Mesendoderm (in vitro differentiated cells): ENCODE results near the gene SNAPC3. TPM values are rescaled to one million over a fixed set of nuclear protein-coding genes. Genes with fewer than 3 reads are reported as not detected.

Source experiments
- DNase-seq: peaks from one replicate; pipeline ENCODE4 v3.0.0; 2013
- H2AK5ac ChIP-seq: 2 replicates; pipeline ENCODE4 v1.6.1; 2013; ENCODE audit warnings: low read length, inconsistent platforms
- H2BK120ac ChIP-seq: 2 replicates; pipeline ENCODE4 v1.6.1; 2013; ENCODE audit warnings: low read depth, mild to moderate bottlenecking, low read length, moderate library complexity, mixed read lengths
- H2BK15ac ChIP-seq: replicated peaks from 2 replicates; pipeline ENCODE4 v1.6.1; 2013; ENCODE audit warnings: low read depth, mild to moderate bottlenecking, moderate library complexity
- H2BK5ac ChIP-seq: 2 replicates; pipeline ENCODE4 v1.6.1; 2013; ENCODE audit warnings: low read length, inconsistent platforms
- H3K18ac ChIP-seq: 2 replicates; pipeline ENCODE4 v1.6.1; 2013; ENCODE audit warnings: mild to moderate bottlenecking, low read length, mixed read lengths
- H3K23ac ChIP-seq: one replicate; pipeline ENCODE4 v1.6.1; 2013; ENCODE audit warnings: low read length
- H3K27ac ChIP-seq: 2 replicates; pipeline ENCODE4 v1.5.1; 2013; ENCODE audit warnings: low read depth, mild to moderate bottlenecking, inconsistent platforms, low read length, moderate library complexity
- H3K27me3 ChIP-seq: 2 replicates; pipeline ENCODE4 v1.6.1; 2013; ENCODE audit warnings: low read length, control low read depth, mild to moderate bottlenecking, inconsistent platforms; ENCODE audit not compliant: insufficient read depth, poor library complexity
- H3K36me3 ChIP-seq: 2 replicates; pipeline ENCODE4 v1.6.1; 2013; ENCODE audit warnings: low read length, inconsistent platforms; ENCODE audit not compliant: control insufficient read depth, insufficient read depth
- H3K4ac ChIP-seq: one replicate; pipeline ENCODE4 v1.6.1; 2013; ENCODE audit warnings: low read depth, mild to moderate bottlenecking, low read length, moderate library complexity
- H3K4me1 ChIP-seq: 2 replicates; pipeline ENCODE4 v1.6.1; 2013; ENCODE audit warnings: low read depth, low read length, inconsistent platforms; ENCODE audit not compliant: control insufficient read depth
- H3K4me2 ChIP-seq: 2 replicates; pipeline ENCODE4 v1.6.1; 2013; ENCODE audit warnings: low read length
- H3K4me3 ChIP-seq: 2 replicates; pipeline ENCODE4 v1.5.1; 2013; ENCODE audit warnings: mild to moderate bottlenecking, low read length
- H3K56ac ChIP-seq: one replicate; pipeline ENCODE4 v1.6.1; 2013; ENCODE audit warnings: low read length
- H3K79me1 ChIP-seq: 2 replicates; pipeline ENCODE4 v1.6.1; 2013; ENCODE audit warnings: low read length, inconsistent platforms
- H3K79me2 ChIP-seq: 2 replicates; pipeline ENCODE4 v1.6.1; 2013; ENCODE audit warnings: mild to moderate bottlenecking, low read length; ENCODE audit not compliant: control insufficient read depth, insufficient read depth
- H3K9ac ChIP-seq: 2 replicates; pipeline ENCODE4 v1.6.1; 2013; ENCODE audit warnings: low read length, inconsistent platforms
- H4K5ac ChIP-seq: one replicate; pipeline ENCODE4 v1.6.1; 2013; ENCODE audit warnings: low read length
- H4K8ac ChIP-seq: one replicate; pipeline ENCODE4 v1.6.1; 2013; ENCODE audit warnings: low read depth, mild to moderate bottlenecking, control low read depth, low read length, moderate library complexity
- WGBS: extraction: QIAGEN DNeasy Blood & Tissue Kit; methylation state at CpG from one replicate; pipeline ENCODE4 v1.1.7; 2013; ENCODE audit warnings: low lambda C conversion rate, missing lambda C conversion rate; ENCODE audit not compliant: insufficient coverage; ENCODE audit errors: extremely low coverage; 5-methylcytosine and 5-hydroxymethylcytosine counted together
- polyA plus RNA-seq, 2 experiments: library from polyadenylated mRNA; stranded (reverse); fragments of 200-250 nt; gene quantifications; one replicate each; pipeline ENCODE4 v1.2.3, GENCODE V29; 2013

Gene SNAPC3
- polyA plus RNA-seq (2013, experiment 1 of 2): 27.4 TPM
- polyA plus RNA-seq (2013, experiment 2 of 2): 27.3 TPM

- no CpG with 5 or more reads among the region's 70 CpGs for WGBS
Observed at GRCh38 chr9:15422372-15423230, at the start of gene SNAPC3. Gene SNAPC3, plus strand, starts transcription at chr9:15422876. Its CDS starts 4 bp downstream, at chr9:15422880.

GRCh38 chr9:15373881-15374280, 48.8 kb upstream of the SNAPC3 start:
- Histone ChIP-seq H2AK5ac (no peak overlapping the region), H3K4me3 (no peak overlapping the region), H3K36me3 (no peaks in the 10 kb centered on the region), H4K8ac (no peak overlapping the region), H2BK15ac (no peak overlapping the region), H2BK5ac (no peak overlapping the region), H3K79me1 (no peaks in the 10 kb centered on the region), H3K18ac (no peak overlapping the region), H3K9ac (no peak overlapping the region), H3K4me1 (no peaks in the 10 kb centered on the region), H3K4me2 (no peak overlapping the region), H3K27ac (no peak overlapping the region), H4K5ac (no peak overlapping the region), H3K4ac (no peak overlapping the region), H3K23ac (no peak overlapping the region), H3K56ac (no peak overlapping the region), H2BK120ac (no peak overlapping the region), H3K79me2 (no peaks in the 10 kb centered on the region), H3K27me3 (no peaks in the 10 kb centered on the region)
- WGBS: no CpG with 5 or more reads among the region's 2 CpGs
- DNase-seq: no peak

More at GRCh38 chr9:15422372-15423230, at the start of gene SNAPC3:
- Histone ChIP-seq H3K4ac (peak within 1 kb of the TSS; percentile 91), H3K9ac (peak within 1 kb of the TSS; percentile 95), H3K79me2 (peaks cover 29% of the 10 kb centered on the region), H4K8ac (peak within 1 kb of the TSS; percentile 77), H3K4me1 (peaks cover 3% of the 10 kb centered on the region), H3K18ac (peak within 1 kb of the TSS; percentile 82), H3K79me1 (peaks cover 9% of the 10 kb centered on the region), H3K36me3 (peaks cover 3% of the 10 kb centered on the region), H3K27ac (peak within 1 kb of the TSS; percentile 45), H4K5ac (peak within 1 kb of the TSS; percentile 35), H3K4me2 (peak within 1 kb of the TSS; percentile 73), H3K23ac (peak within 1 kb of the TSS; percentile 26), H2BK15ac (no peak within 1 kb of the TSS), H3K27me3 (no peaks in the 10 kb centered on the region), H2BK120ac (no peak within 1 kb of the TSS), H2AK5ac (no peak within 1 kb of the TSS), H3K56ac (peak within 1 kb of the TSS; percentile 99), H2BK5ac (peak within 1 kb of the TSS; percentile 78), H3K4me3 (peak within 1 kb of the TSS; percentile 76)
- peak; percentile 98 for DNase-seq

GRCh38 chr9:15374310-15374709, 48.4 kb upstream of the SNAPC3 start:
- Histone ChIP-seq H3K4me2 (no peak overlapping the region), H2BK5ac (no peak overlapping the region), H2AK5ac (no peak overlapping the region), H3K4me1 (no peaks in the 10 kb centered on the region), H3K79me1 (no peaks in the 10 kb centered on the region), H2BK120ac (no peak overlapping the region), H3K27me3 (no peaks in the 10 kb centered on the region), H3K9ac (no peak overlapping the region), H4K8ac (no peak overlapping the region), H2BK15ac (no peak overlapping the region), H3K4ac (no peak overlapping the region), H3K4me3 (no peak overlapping the region), H3K27ac (no peak overlapping the region), H3K23ac (no peak overlapping the region), H3K79me2 (no peaks in the 10 kb centered on the region), H3K18ac (no peak overlapping the region), H3K36me3 (no peaks in the 10 kb centered on the region), H3K56ac (no peak overlapping the region), H4K5ac (no peak overlapping the region)
- no peak for DNase-seq
- no CpG with 5 or more reads among the region's 4 CpGs for whole genome bisulfite sequencing

DNA sequence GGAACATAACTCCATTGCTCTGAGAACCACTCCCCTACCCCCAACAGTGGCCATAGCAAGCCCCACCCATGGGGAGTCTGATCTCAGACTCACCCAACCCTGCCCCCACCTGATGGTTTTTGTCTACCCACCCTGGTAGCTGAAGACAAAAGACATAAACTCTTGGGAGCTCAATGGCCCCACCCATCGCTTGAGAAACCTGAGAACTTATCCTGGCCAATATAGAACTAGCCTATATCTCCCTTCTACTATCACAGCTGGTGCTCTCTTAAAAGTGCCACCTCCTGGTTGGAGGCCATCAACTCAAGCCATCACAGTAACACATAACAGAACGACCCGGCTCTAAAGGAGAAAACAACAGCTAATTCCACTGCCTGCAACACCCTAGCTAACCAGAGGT, 47.9 kb upstream of the SNAPC3 start:
- H3K79me2 ChIP-seq: no peaks in the 10 kb centered on the region
- peak; percentile 40 for DNase-seq
- H3K4me2 ChIP-seq: no peak overlapping the region
- no peak overlapping the region for H4K5ac ChIP-seq
- no peak overlapping the region for H2BK15ac ChIP-seq
- no peak overlapping the region for H3K9ac ChIP-seq
- H3K18ac ChIP-seq: no peak overlapping the region
- no CpG with 5 or more reads among the region's 3 CpGs for WGBS
- H2AK5ac ChIP-seq: no peak overlapping the region
- H3K4me1 ChIP-seq: no peaks in the 10 kb centered on the region
- no peak overlapping the region for H3K4me3 ChIP-seq
- H4K8ac ChIP-seq: no peak overlapping the region
- H2BK5ac ChIP-seq: no peak overlapping the region
- H3K27ac ChIP-seq: no peak overlapping the region
- H3K36me3 ChIP-seq: no peaks in the 10 kb centered on the region
- H3K4ac ChIP-seq: no peak overlapping the region
- H3K27me3 ChIP-seq: no peaks in the 10 kb centered on the region
- H2BK120ac ChIP-seq: no peak overlapping the region
- no peak overlapping the region for H3K23ac ChIP-seq
- no peak overlapping the region for H3K56ac ChIP-seq
- no peaks in the 10 kb centered on the region for H3K79me1 ChIP-seq

DNA sequence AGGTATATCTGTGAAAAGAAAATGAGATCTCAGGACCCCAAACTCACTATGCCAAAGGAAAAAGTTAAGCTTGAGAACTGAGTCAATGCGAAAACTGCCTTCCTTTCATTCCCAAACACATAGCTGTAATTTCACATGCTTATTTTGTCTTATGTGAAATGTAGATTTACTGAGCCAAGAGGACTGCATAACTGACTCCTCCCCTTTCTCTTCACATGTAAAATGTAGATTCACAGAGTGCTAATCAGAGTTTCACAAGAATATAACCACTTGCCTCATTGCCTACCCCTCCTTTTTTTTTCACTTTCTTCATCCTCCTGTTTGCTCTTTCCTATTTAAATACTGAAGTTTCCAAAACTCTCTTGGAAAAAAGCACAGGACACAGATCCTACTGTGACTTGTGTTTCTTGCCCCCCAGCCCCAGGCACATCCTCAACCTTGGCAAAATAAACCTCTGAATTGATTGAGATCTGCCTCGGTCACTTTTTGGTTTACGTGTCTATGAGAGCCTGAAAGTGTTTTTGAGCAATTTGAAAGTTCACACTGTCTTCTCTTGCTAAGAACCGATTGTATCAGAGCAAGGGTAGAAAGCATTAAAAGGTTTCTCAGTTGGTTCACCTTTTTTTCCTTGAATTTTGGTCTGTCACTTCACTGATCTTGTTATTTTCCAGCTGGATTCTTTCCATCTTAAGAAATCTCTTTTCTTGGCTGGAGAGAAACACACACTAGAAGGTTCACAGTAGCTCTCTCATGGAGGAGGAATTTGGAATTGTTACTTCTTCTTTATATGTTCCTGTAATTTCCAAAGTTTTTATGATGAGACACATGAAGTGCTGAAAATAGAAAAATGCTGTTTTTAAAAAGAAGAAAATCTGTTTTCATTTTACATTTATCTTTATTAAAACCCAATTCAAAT, 44.8 kb upstream of the SNAPC3 start:
- no peak overlapping the region for H3K23ac ChIP-seq
- H4K8ac ChIP-seq: no peak overlapping the region
- no peak overlapping the region for H2BK5ac ChIP-seq
- no peak overlapping the region for H2BK15ac ChIP-seq
- H3K4me1 ChIP-seq: no peaks in the 10 kb centered on the region
- H3K79me2 ChIP-seq: no peaks in the 10 kb centered on the region
- H3K4me3 ChIP-seq: no peak overlapping the region
- H3K36me3 ChIP-seq: no peaks in the 10 kb centered on the region
- WGBS: no CpG with 5 or more reads among the region's 4 CpGs
- no peak overlapping the region for H3K4me2 ChIP-seq
- H3K27me3 ChIP-seq: no peaks in the 10 kb centered on the region
- H3K27ac ChIP-seq: no peak overlapping the region
- H4K5ac ChIP-seq: no peak overlapping the region
- no peak overlapping the region for H3K18ac ChIP-seq
- no peak overlapping the region for H2BK120ac ChIP-seq
- no peak overlapping the region for H2AK5ac ChIP-seq
- H3K9ac ChIP-seq: no peak overlapping the region
- no peaks in the 10 kb centered on the region for H3K79me1 ChIP-seq
- H3K56ac ChIP-seq: no peak overlapping the region
- DNase-seq: peak; percentile 19
- H3K4ac ChIP-seq: no peak overlapping the region
